Measurements from ENCODE around the gene RAB31. TPM values are rescaled to one million over a fixed set of nuclear protein-coding genes. Genes with fewer than 3 reads are reported as not detected.

The RAB31 gene
- total and polyA plus RNA-seq, 12 donors = 46.6 to 365 (median 136) TPM

DNA sequence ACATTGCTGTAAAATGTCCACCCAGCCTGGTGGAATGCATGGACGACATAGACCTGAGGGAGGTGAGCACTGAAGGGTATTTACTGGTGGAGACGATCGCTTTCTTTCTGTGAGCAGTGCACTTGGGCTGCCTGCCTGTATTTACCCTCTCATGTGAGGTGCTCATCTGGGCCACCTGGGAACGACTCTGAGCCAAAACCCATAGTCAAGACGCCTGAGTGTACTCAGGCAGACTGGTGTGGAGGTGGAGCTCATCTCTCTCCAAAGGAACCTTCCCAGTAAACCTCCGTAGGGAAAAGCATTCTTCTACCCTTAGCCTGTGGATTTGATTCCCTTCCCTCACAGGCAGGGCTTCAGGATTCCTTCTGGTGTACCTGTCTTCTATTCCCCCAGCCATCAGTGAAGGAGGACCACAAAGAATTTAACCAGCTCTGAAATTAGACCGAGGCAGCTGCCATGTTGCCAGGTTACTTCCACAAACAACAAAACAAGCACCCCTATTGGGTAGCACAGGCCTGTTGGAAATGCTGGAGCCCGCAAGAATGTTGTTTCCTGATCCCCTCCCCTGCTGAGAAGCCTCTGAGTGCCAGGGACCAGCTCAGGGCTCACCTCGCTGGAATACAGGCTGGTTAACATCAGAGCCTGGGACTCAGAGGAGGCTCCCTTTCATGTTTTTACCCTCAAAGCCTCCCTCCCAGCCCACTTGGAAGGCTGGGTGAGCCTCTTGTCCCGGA lies 130.2 kb downstream of the RAB31 start:
- intact Hi-C loops (cut with DNase I) = no loop called here
- DNase-seq = peak in 1 of 7 donors; percentile 19

DNA sequence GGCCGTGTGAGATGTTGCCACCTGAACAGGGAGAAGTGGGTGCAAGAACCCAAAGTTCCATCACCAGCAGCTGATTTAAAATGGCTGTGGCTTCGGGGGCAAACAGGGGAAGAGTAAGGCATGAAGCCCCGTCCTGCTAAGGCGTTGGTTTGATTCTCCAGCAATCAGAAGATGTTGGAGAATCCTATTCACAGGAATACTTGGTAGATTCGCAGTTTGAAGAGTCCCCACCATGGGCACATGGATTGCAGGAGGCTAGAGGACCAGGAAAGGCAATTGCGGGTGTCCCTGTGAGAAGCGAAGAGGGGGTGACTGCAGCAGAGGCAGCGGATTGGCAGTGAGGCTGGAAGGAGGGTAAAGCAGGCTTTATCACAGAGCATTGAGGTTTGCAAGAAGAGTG lies 131.1 kb downstream of the RAB31 start:
- TF ChIP-seq, protein P1, sequence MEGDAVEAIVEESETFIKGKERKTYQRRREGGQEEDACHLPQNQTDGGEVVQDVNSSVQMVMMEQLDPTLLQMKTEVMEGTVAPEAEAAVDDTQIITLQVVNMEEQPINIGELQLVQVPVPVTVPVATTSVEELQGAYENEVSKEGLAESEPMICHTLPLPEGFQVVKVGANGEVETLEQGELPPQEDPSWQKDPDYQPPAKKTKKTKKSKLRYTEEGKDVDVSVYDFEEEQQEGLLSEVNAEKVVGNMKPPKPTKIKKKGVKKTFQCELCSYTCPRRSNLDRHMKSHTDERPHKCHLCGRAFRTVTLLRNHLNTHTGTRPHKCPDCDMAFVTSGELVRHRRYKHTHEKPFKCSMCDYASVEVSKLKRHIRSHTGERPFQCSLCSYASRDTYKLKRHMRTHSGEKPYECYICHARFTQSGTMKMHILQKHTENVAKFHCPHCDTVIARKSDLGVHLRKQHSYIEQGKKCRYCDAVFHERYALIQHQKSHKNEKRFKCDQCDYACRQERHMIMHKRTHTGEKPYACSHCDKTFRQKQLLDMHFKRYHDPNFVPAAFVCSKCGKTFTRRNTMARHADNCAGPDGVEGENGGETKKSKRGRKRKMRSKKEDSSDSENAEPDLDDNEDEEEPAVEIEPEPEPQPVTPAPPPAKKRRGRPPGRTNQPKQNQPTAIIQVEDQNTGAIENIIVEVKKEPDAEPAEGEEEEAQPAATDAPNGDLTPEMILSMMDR (IDR thresholded peaks at IDR 0.05) = no peak
- TF ChIP-seq POLR2A (IDR thresholded peaks at IDR 0.05) = no peak
- H3K9me3 ChIP-seq (replicated peaks in 1 of 3) = no peaks in the 10 kb centered on the region
- H3K4me1 ChIP-seq (replicated peaks in 1 of 2) = peaks cover 0 to 10% of the 10 kb centered on the region in 2 donors
- intact Hi-C loops (cut with DNase I) = no loop called here
- no peak for DNase-seq
- H3K27ac ChIP-seq = no peak overlapping the region
- WGBS, 4 donors = 95 to 96% (median 96%) methylated on average over 8 of the region's 8 CpGs
- H3K4me3 ChIP-seq = no peak overlapping the region
- H3K27me3 ChIP-seq = no peaks in the 10 kb centered on the region
- H3K36me3 ChIP-seq (replicated peaks in 1 of 2) = no peaks in the 10 kb centered on the region

More for the DNA sequence above, 130.2 kb downstream of the RAB31 start:
- Histone ChIP-seq H3K9me3 (replicated peaks in 1 of 3) (no peaks in the 10 kb centered on the region), H3K4me1 (replicated peaks in 1 of 2) (peaks cover 0 to 10% of the 10 kb centered on the region in 2 donors), H3K27ac (no peak overlapping the region), H3K4me3 (no peak overlapping the region), H3K36me3 (replicated peaks in 1 of 2) (no peaks in the 10 kb centered on the region), H3K27me3 (no peaks in the 10 kb centered on the region)
- TF ChIP-seq, protein P1 (IDR thresholded peaks at IDR 0.05) = no peak
- no peak for TF ChIP-seq POLR2A (IDR thresholded peaks at IDR 0.05)
- 85 to 92% (median 89%) methylated on average over 10 of the region's 10 CpGs for WGBS, 4 donors

DNA sequence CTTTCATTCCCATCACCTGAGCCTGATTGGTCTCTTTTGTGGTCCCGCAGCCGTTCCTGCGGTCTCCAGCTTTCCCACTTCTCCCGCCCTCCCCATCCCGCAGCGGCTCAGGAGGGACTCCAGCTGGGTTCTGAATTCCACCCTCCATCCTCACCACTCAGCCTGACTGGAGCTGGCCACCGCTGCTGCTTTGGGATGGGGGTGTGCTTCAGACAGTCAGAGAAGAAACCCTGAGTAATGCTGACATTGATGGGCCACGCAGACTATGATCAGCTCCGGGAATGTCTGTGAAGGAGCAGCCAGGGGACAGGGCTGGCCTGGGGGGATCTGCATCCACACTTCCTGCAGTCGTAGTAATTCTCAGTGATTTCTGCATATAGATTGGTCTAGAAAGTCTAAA lies 131.8 kb downstream of the RAB31 start:
- Histone ChIP-seq H3K27ac (no peak overlapping the region), H3K27me3 (no peaks in the 10 kb centered on the region), H3K36me3 (replicated peaks in 1 of 2) (no peaks in the 10 kb centered on the region), H3K9me3 (replicated peaks in 1 of 3) (no peaks in the 10 kb centered on the region), H3K4me3 (no peak overlapping the region), H3K4me1 (replicated peaks in 1 of 2) (peaks cover 0 to 10% of the 10 kb centered on the region in 2 donors)
- no peak for TF ChIP-seq POLR2A (IDR thresholded peaks at IDR 0.05)
- TF ChIP-seq, protein P1 (IDR thresholded peaks at IDR 0.05) = no peak
- peak in 1 of 7 donors; percentile 19 for DNase-seq
- intact Hi-C loops (cut with DNase I) = no loop called here
- WGBS, 4 donors = 89 to 92% (median 91%) methylated on average over 10 of the region's 10 CpGs

DNA sequence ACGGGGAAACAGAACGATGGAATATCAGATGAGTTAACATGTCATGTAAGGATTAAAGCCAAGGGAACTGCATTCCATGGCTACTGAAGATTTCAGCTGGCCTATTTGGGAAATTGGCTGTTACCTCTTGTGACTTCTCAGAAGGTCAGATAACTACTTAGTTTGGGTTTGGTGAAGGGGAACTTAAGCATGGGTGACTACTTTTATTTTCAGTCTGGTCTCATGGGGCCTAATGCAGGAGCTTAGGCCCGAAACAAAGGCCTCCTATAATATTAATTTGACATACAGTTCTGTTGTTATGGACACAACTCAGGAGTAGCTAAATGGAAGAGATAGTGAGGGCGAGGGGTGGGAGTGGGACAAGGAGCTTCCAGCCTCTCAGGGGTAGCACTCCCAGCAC lies 133.7 kb downstream of the RAB31 start:
- Histone ChIP-seq H3K4me1 (replicated peaks in 1 of 2) (peaks cover 12 to 13% of the 10 kb centered on the region in 2 donors), H3K27me3 (no peaks in the 10 kb centered on the region), H3K9me3 (replicated peaks in 1 of 3) (no peaks in the 10 kb centered on the region), H3K4me3 (no peak overlapping the region), H3K36me3 (replicated peaks in 1 of 2) (peaks cover 0 to 3% of the 10 kb centered on the region in 2 donors), H3K27ac (no peak overlapping the region)
- WGBS, 4 donors = 71 to 81% (median 76%) methylated on average over 4 of the region's 4 CpGs
- intact Hi-C loops (cut with DNase I) = no loop called here
- DNase-seq = no peak
- TF ChIP-seq POLR2A (IDR thresholded peaks at IDR 0.05) = no peak
- TF ChIP-seq, protein P1 (IDR thresholded peaks at IDR 0.05) = no peak
